Panc1 (cell line): Measurements from ENCODE around the gene FMO2. TPM values are rescaled to one million over a fixed set of nuclear protein-coding genes. Genes with fewer than 3 reads are reported as not detected.

Source experiments
- ATAC-seq: fragments of 200-7000 bp; cut with Tn5 transposase; 2 replicates; pipeline ENCODE4 v1.9.1; 2020; ENCODE audit warnings: mild to moderate bottlenecking, moderate library complexity
- BruUV-seq: library from RNA; stranded (reverse); fragments of 400-500 nt; replicated peaks from 2 replicates; lab custom pipeline; 2021; lab: Mats Ljungman, UMichigan
- CTCF ChIA-PET: fragments of 300-600 bp; sonication (Branson Sonifier 250); formaldehyde crosslinking; loops from one replicate; lab custom pipeline; 2022; ENCODE audit warnings: antibody characterized with exemption; lab: Charles Lee
- POLR2A ChIA-PET: fragments of 300-600 bp; sonication (Branson Sonifier 250); formaldehyde crosslinking; loops from one replicate; lab custom pipeline; 2022; ENCODE audit warnings: antibody characterized with exemption; lab: Charles Lee
- DNase-seq: peaks from one replicate; pipeline ENCODE4 v3.0.0-alpha.2; 2010; ENCODE audit warnings: low read depth, low spot score
- H3K27ac ChIP-seq: 2 replicates; pipeline ENCODE4 v1.5.1; 2011; ENCODE audit warnings: mild to moderate bottlenecking, low read length, inconsistent platforms
- H3K27me3 ChIP-seq: fragments of 200-500 bp; sonication (Bioruptor generic); 2 replicates; pipeline ENCODE4 v1.6.0; 2014; ENCODE audit warnings: low read length, inconsistent platforms; ENCODE audit not compliant: control insufficient read depth, insufficient read depth
- H3K36me3 ChIP-seq: fragments of 200-500 bp; sonication (Bioruptor generic); 2 replicates; pipeline ENCODE4 v1.5.1; 2014; ENCODE audit warnings: inconsistent platforms, mild to moderate bottlenecking, low read length, moderate library complexity; ENCODE audit not compliant: control insufficient read depth, insufficient read depth
- H3K4me1 ChIP-seq: 2 replicates; pipeline ENCODE4 v1.5.1; 2011; ENCODE audit warnings: inconsistent platforms, mild to moderate bottlenecking, low read length, moderate library complexity; ENCODE audit not compliant: control insufficient read depth, insufficient read depth
- H3K4me3 ChIP-seq, 2 experiments: 2 replicates each; pipeline ENCODE4 v1.5.1; 2011 to 2012; ENCODE audit warnings: low read depth in 2 of 2, low read length in 2 of 2, mild to moderate bottlenecking in 2 of 2, inconsistent platforms in 1 of 2, moderate library complexity in 1 of 2
- H3K9me3 ChIP-seq: fragments of 200-500 bp; sonication (Bioruptor generic); 2 replicates; pipeline ENCODE4 v1.5.1; 2014; ENCODE audit warnings: low read depth, mild to moderate bottlenecking, inconsistent platforms, low read length, moderate library complexity; ENCODE audit not compliant: control insufficient read depth, insufficient read depth
- CTCF ChIP-seq: fragments of 450-650 bp; IDR thresholded peaks from 2 replicates; pipeline ENCODE4 v1.5.1; 2017; ENCODE audit warnings: mild to moderate bottlenecking
- POLR2AphosphoS5 ChIP-seq: IDR thresholded peaks from 2 replicates; pipeline ENCODE4 v1.6.1; 2012; ENCODE audit warnings: mild to moderate bottlenecking, low read depth, low read length, moderate library complexity
- REST ChIP-seq, 2 experiments: IDR thresholded peaks; 2 replicates each; pipeline ENCODE4 v1.6.1; 2011 to 2012; ENCODE audit warnings: low read depth in 2 of 2, control low read depth in 1 of 2, low read length in 1 of 2, mild to moderate bottlenecking in 1 of 2, moderate library complexity in 1 of 2; ENCODE audit not compliant: insufficient read depth in 1 of 2
- SIN3A ChIP-seq: IDR thresholded peaks from 2 replicates; pipeline ENCODE4 v1.6.1; 2012; ENCODE audit warnings: low read depth, mild to moderate bottlenecking, low read length, moderate library complexity, borderline replicate concordance; ENCODE audit not compliant: insufficient read depth
- TCF7L2 ChIP-seq: IDR thresholded peaks from 2 replicates; pipeline ENCODE4 v1.6.1; 2011; ENCODE audit warnings: mild to moderate bottlenecking, low read depth, low read length, inconsistent platforms
- in situ Hi-C: cut with HindIII; loops from 2 replicates; pipeline ENCODE4 v1.10.0; 2016; ENCODE audit warnings: low sequenced_read_pairs, low pct_unique_long_range_greater_than_20kb
- intact Hi-C: fragments of 100-400 bp; cut with micrococcal nuclease; formaldehyde crosslinking; loops from one replicate; pipeline ENCODE4 v1.10.0; 2022; ENCODE audit not compliant: unreplicated experiment
- total RNA-seq: library from RNA; stranded (reverse); gene quantifications from one replicate; pipeline ENCODE4 v1.2.1, GENCODE V29; 2021; ENCODE audit not compliant: unreplicated experiment

FMO2 gene
- total RNA-seq, 1 experiment from 2014 or later = 0.08 TPM

- DNase-seq (no peak), ATAC-seq (peak; percentile 56; the same call in 1 of the 2 replicates)
- BruUV-seq = no TSS peak
- TF ChIP-seq CTCF (peak; percentile 84), TCF7L2 (no peak), SIN3A (no peak)
- no peak overlapping the region for H3K27ac ChIP-seq
- ChIA-PET POLR2A (no interaction called here), CTCF (interaction anchor here (0.8 kb wide), 1 partner anchor 291 kb away, joined by 4 read pairs; no protein-coding TSS in a partner anchor)
- peaks cover 27% of the 10 kb centered on the region for H3K27me3 ChIP-seq
- no peaks in the 10 kb centered on the region for H3K9me3 ChIP-seq
- peak overlapping the region; percentile 39 to 45 for H3K4me3 ChIP-seq
- H3K4me1 ChIP-seq = no peaks in the 10 kb centered on the region
- intact Hi-C loops = no loop called here
- H3K36me3 ChIP-seq = no peaks in the 10 kb centered on the region
- in situ Hi-C loops = no loop called here
Observed at GRCh38 chr1:171251042-171251951, 66.2 kb downstream of the FMO2 start.

GRCh38 chr1:171251952-171252300 lies 66.8 kb downstream of the FMO2 start:
- ChIA-PET POLR2A (no interaction called here), CTCF (no interaction called here)
- no peaks in the 10 kb centered on the region for H3K9me3 ChIP-seq
- in situ Hi-C loops = no loop called here
- ATAC-seq = no peak
- peak overlapping the region; percentile 39 to 45 for H3K4me3 ChIP-seq
- TF ChIP-seq POLR2AphosphoS5 (no peak), CTCF (peak; percentile 53)
- no peak for DNase-seq
- H3K27ac ChIP-seq = no peak overlapping the region
- no TSS peak for BruUV-seq
- no peaks in the 10 kb centered on the region for H3K36me3 ChIP-seq
- intact Hi-C loops = no loop called here
- peaks cover 27% of the 10 kb centered on the region for H3K27me3 ChIP-seq
- no peaks in the 10 kb centered on the region for H3K4me1 ChIP-seq

- intact Hi-C loops = no loop called here
- no peaks in the 10 kb centered on the region for H3K36me3 ChIP-seq
- DNase-seq (no peak), ATAC-seq (no peak)
- TF ChIP-seq TCF7L2 = no peak
- no peak for TF ChIP-seq POLR2AphosphoS5
- no peak for TF ChIP-seq SIN3A
- TF ChIP-seq REST (IDR thresholded peaks at IDR 0.05; ENCODE audit: insufficient read depth in 1 of 2, low read depth in 2 of 2, low read length in 1 of 2) = no peak
- TF ChIP-seq CTCF = no peak
- ChIA-PET POLR2A (no interaction called here), CTCF (no interaction called here)
- in situ Hi-C loops = no loop called here
- no peak overlapping the region for H3K27ac ChIP-seq
- no peaks in the 10 kb centered on the region for H3K4me1 ChIP-seq
- BruUV-seq = no TSS peak
- no peaks in the 10 kb centered on the region for H3K9me3 ChIP-seq
- H3K4me3 ChIP-seq = no peak overlapping the region
- peaks cover 29% of the 10 kb centered on the region for H3K27me3 ChIP-seq
Observed at GRCh38 chr1:171252482-171252881, 67.4 kb downstream of the FMO2 start.
